ENCODE measurements around the gene VEGFB.

The VEGFB gene

GRCh38 chr11:64247729-64248531 is 13.5 kb downstream of the VEGFB start:
- DNase-seq: no peak

GRCh38 chr11:64248578-64248977 is 14.2 kb downstream of the VEGFB start:
- no peak for DNase-seq

GRCh38 chr11:64249038-64249437 is 14.7 kb downstream of the VEGFB start:
- DNase-seq: no peak

GRCh38 chr11:64249563-64250414 is 15.4 kb downstream of the VEGFB start:
- DNase-seq: no peak

GRCh38 chr11:64250415-64251015 is 16.1 kb downstream of the VEGFB start:
- no peak for DNase-seq

GRCh38 chr11:64251016-64251752 is 16.8 kb downstream of the VEGFB start, which contains the start of gene PLCB3:
PLCB3 (plus strand) TSS chr11:64251530; CDS start chr11:64251650, 120 bp downstream.
- no peak for DNase-seq

- no peak for DNase-seq
These were observed 17.3 kb downstream of the VEGFB start for GRCh38 chr11:64251753-64252002.

- DNase-seq: no peak
These were observed 17.9 kb downstream of the VEGFB start for GRCh38 chr11:64252003-64252872.

- no peak for DNase-seq
These were observed 18.7 kb downstream of the VEGFB start for GRCh38 chr11:64253043-64253442.

GRCh38 chr11:64253481-64253880 is 19.1 kb downstream of the VEGFB start:
- no peak for DNase-seq

GRCh38 chr11:64254326-64254725 is 19.9 kb downstream of the VEGFB start:
- no peak for DNase-seq

- DNase-seq: no peak
These were observed 21.0 kb downstream of the VEGFB start for GRCh38 chr11:64255135-64256128.

GRCh38 chr11:64256300-64256699 is 21.9 kb downstream of the VEGFB start:
- no peak for DNase-seq

GRCh38 chr11:64258356-64258755 is 24.0 kb downstream of the VEGFB start:
- no peak for DNase-seq

- DNase-seq: no peak
These were observed 24.7 kb downstream of the VEGFB start for GRCh38 chr11:64258946-64259532.

- DNase-seq: no peak
These were observed 25.2 kb downstream of the VEGFB start for GRCh38 chr11:64259533-64260067.

GRCh38 chr11:64260147-64260708 is 25.8 kb downstream of the VEGFB start:
- no peak for DNase-seq

GRCh38 chr11:64261556-64262080 is 27.2 kb downstream of the VEGFB start:
- DNase-seq: no peak

GRCh38 chr11:64262271-64263002 is 28.1 kb downstream of the VEGFB start:
- DNase-seq: no peak
